HepG2 (cell line): ENCODE data around the gene LMNA. TPM values are rescaled to one million over a fixed set of nuclear protein-coding genes. Genes with fewer than 3 reads are reported as not detected.

Experiments
- JUN ChIP-seq: sonication (generic); formaldehyde crosslinking; IDR thresholded peaks from 2 replicates; pipeline ENCODE4 v1.4.0; 2020; ENCODE audit warnings: mild to moderate bottlenecking, missing genetic modification reagents
- PATZ1 ChIP-seq: sonication (generic); formaldehyde crosslinking; IDR thresholded peaks from 2 replicates; pipeline ENCODE4 v1.4.0; 2020; ENCODE audit warnings: missing genetic modification reagents
- SAFB2 ChIP-seq: sonication (generic); formaldehyde crosslinking; IDR thresholded peaks from 2 replicates; pipeline ENCODE4 v1.5.1; 2020; ENCODE audit warnings: missing genetic modification reagents, low read depth, mild to moderate bottlenecking, borderline replicate concordance
- SMAD1 ChIP-seq: sonication (generic); formaldehyde crosslinking; IDR thresholded peaks from 2 replicates; pipeline ENCODE4 v1.4.0; 2020; ENCODE audit warnings: missing genetic modification reagents, low read depth, mild to moderate bottlenecking, borderline replicate concordance
- SMC3 ChIP-seq: IDR thresholded peaks from 2 replicates; pipeline ENCODE4 v1.6.1; 2011; ENCODE audit warnings: low read length, improper control_type of control experiment
- SNRNP70 ChIP-seq: fragments of 200-400 bp; formaldehyde crosslinking; IDR thresholded peaks from 2 replicates; pipeline ENCODE4 v1.6.1; 2017; ENCODE audit warnings: mild to moderate bottlenecking, low read depth, low read length, moderate library complexity
- TARDBP ChIP-seq: sonication (generic); formaldehyde crosslinking; IDR thresholded peaks from 2 replicates; pipeline ENCODE4 v1.8.0; 2022; ENCODE audit warnings: mild to moderate bottlenecking, missing genetic modification reagents
- YEATS4 ChIP-seq: sonication (generic); formaldehyde crosslinking; IDR thresholded peaks from 2 replicates; pipeline ENCODE4 v1.4.0; 2020; ENCODE audit warnings: missing genetic modification reagents, borderline replicate concordance
- ZFP36 ChIP-seq: fragments of 150-350 bp; IDR thresholded peaks from 2 replicates; pipeline ENCODE4 v1.6.1; 2018; ENCODE audit warnings: borderline replicate concordance, low read length, low read depth; ENCODE audit not compliant: partially characterized antibody
- polyA plus RNA-seq, 8 experiments: library from polyadenylated mRNA; depleted of rRNA in 3 of 8; stranded (reverse) in 7 of 8; unstranded in 1 of 8; fragments of >200 nt; fragmentation: Illumina TruSeq in 4 of 8; extraction: Trizol in 4 of 8; gene quantifications; 2 replicates each; pipeline versions ENCODE4 v1.2.1 to v1.2.3, GENCODE V29; 2011 to 2016; ENCODE audit warnings: low read depth in 4 of 8, missing spikeins in 1 of 8, mixed read lengths in 1 of 8; ENCODE audit not compliant: insufficient read depth in 1 of 8
- total RNA-seq, 5 experiments: library from RNA; depleted of rRNA; stranded (reverse); fragments of >200 nt; fragmentation: Illumina TruSeq; extraction: Trizol; gene quantifications; 2 replicates each; pipeline ENCODE4 v1.2.3, GENCODE V29; 2016; ENCODE audit warnings: low read depth in 1 of 5
- TF ChIP-seq, protein P1 (sequence below): sonication (generic); formaldehyde crosslinking; IDR thresholded peaks from 2 replicates; pipeline ENCODE4 v1.5.1; 2020; ENCODE audit warnings: mild to moderate bottlenecking, missing genetic modification reagents, borderline replicate concordance
- TF ChIP-seq, protein P2 (sequence below): sonication (generic); formaldehyde crosslinking; conservative IDR thresholded peaks from 2 replicates; pipeline ENCODE4 v1.8.0; 2022; ENCODE audit warnings: low read depth, missing genetic modification reagents
- TF ChIP-seq, protein P3 (sequence below): sonication (generic); formaldehyde crosslinking; IDR thresholded peaks from 2 replicates; pipeline ENCODE4 v1.4.0; 2020; ENCODE audit warnings: missing genetic modification reagents
- TF ChIP-seq, protein P4 (sequence below): sonication (generic); formaldehyde crosslinking; IDR thresholded peaks from 2 replicates; pipeline ENCODE4 v1.8.0; 2022; ENCODE audit warnings: mild to moderate bottlenecking, missing genetic modification reagents, moderate library complexity
- TF ChIP-seq, protein P5 (sequence below): sonication (generic); formaldehyde crosslinking; IDR thresholded peaks from 2 replicates; pipeline ENCODE4 v1.4.0; 2020; ENCODE audit warnings: mild to moderate bottlenecking, missing genetic modification reagents

LMNA gene
- total and polyA plus RNA-seq, 2 of the 13 experiments (the other 11 are each of a cell fraction or from before 2014, with no cell fraction given) = 107 to 225 TPM

DNA sequence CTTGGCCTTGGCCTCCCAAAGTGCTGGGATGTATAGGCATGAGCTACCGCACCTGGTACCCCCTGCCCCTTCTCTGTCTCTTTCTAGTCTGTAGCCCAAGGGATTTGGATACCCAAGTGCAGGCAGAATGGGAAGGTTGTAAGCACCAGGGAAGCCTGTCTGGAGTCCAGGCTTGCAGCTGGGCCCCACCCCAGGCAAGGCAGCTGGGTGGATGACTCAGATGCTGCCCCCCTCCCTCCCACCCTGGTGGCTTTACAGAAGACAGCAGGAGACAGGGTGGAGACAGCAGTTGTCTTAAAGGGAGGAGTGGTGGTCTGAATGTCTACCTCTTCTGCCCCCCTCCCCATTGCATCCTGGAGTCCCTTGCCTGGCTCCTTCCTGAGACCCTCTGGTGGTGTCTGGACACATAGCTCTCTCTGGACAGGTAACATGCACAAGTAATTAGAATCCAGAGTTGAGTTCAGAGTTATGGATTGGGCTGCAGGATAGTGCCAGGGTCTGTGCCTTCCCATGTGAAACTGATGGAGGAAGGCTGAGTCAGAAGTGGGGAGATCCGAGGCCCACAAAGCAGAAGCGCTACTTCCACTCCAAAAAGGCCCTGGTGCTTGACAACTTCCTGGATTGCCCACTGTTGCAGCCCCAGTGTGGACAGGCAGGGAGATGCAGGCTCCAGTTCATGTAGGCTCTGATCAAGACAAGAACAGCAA is 5.1 kb downstream of the LMNA start (continued):
- TF ChIP-seq, protein P1, sequence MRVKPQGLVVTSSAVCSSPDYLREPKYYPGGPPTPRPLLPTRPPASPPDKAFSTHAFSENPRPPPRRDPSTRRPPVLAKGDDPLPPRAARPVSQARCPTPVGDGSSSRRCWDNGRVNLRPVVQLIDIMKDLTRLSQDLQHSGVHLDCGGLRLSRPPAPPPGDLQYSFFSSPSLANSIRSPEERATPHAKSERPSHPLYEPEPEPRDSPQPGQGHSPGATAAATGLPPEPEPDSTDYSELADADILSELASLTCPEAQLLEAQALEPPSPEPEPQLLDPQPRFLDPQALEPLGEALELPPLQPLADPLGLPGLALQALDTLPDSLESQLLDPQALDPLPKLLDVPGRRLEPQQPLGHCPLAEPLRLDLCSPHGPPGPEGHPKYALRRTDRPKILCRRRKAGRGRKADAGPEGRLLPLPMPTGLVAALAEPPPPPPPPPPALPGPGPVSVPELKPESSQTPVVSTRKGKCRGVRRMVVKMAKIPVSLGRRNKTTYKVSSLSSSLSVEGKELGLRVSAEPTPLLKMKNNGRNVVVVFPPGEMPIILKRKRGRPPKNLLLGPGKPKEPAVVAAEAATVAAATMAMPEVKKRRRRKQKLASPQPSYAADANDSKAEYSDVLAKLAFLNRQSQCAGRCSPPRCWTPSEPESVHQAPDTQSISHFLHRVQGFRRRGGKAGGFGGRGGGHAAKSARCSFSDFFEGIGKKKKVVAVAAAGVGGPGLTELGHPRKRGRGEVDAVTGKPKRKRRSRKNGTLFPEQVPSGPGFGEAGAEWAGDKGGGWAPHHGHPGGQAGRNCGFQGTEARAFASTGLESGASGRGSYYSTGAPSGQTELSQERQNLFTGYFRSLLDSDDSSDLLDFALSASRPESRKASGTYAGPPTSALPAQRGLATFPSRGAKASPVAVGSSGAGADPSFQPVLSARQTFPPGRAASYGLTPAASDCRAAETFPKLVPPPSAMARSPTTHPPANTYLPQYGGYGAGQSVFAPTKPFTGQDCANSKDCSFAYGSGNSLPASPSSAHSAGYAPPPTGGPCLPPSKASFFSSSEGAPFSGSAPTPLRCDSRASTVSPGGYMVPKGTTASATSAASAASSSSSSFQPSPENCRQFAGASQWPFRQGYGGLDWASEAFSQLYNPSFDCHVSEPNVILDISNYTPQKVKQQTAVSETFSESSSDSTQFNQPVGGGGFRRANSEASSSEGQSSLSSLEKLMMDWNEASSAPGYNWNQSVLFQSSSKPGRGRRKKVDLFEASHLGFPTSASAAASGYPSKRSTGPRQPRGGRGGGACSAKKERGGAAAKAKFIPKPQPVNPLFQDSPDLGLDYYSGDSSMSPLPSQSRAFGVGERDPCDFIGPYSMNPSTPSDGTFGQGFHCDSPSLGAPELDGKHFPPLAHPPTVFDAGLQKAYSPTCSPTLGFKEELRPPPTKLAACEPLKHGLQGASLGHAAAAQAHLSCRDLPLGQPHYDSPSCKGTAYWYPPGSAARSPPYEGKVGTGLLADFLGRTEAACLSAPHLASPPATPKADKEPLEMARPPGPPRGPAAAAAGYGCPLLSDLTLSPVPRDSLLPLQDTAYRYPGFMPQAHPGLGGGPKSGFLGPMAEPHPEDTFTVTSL (CRISPR knock-in tag) = no peak
- TF ChIP-seq TARDBP (no peak), JUN (CRISPR knock-in tag) (peak; percentile 54), SAFB2 (CRISPR knock-in tag) (no peak), SNRNP70 (no peak), SMC3 (peak; percentile 1; the same call in 1 of the 2 replicates), SMAD1 (CRISPR knock-in tag) (no peak), PATZ1 (CRISPR knock-in tag) (peak; percentile 74), YEATS4 (CRISPR knock-in tag) (no peak), ZFP36 (no peak)
- TF ChIP-seq, protein P2, sequence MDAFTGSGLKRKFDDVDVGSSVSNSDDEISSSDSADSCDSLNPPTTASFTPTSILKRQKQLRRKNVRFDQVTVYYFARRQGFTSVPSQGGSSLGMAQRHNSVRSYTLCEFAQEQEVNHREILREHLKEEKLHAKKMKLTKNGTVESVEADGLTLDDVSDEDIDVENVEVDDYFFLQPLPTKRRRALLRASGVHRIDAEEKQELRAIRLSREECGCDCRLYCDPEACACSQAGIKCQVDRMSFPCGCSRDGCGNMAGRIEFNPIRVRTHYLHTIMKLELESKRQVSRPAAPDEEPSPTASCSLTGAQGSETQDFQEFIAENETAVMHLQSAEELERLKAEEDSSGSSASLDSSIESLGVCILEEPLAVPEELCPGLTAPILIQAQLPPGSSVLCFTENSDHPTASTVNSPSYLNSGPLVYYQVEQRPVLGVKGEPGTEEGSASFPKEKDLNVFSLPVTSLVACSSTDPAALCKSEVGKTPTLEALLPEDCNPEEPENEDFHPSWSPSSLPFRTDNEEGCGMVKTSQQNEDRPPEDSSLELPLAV (CRISPR knock-in tag) = no peak
- TF ChIP-seq, protein P3, sequence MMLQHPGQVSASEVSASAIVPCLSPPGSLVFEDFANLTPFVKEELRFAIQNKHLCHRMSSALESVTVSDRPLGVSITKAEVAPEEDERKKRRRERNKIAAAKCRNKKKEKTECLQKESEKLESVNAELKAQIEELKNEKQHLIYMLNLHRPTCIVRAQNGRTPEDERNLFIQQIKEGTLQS (CRISPR knock-in tag) = peak; percentile 27; the same call in 1 of the 2 replicates
- TF ChIP-seq, protein P4, sequence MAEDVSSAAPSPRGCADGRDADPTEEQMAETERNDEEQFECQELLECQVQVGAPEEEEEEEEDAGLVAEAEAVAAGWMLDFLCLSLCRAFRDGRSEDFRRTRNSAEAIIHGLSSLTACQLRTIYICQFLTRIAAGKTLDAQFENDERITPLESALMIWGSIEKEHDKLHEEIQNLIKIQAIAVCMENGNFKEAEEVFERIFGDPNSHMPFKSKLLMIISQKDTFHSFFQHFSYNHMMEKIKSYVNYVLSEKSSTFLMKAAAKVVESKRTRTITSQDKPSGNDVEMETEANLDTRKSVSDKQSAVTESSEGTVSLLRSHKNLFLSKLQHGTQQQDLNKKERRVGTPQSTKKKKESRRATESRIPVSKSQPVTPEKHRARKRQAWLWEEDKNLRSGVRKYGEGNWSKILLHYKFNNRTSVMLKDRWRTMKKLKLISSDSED (CRISPR knock-in tag) = no peak
- TF ChIP-seq, protein P5, sequence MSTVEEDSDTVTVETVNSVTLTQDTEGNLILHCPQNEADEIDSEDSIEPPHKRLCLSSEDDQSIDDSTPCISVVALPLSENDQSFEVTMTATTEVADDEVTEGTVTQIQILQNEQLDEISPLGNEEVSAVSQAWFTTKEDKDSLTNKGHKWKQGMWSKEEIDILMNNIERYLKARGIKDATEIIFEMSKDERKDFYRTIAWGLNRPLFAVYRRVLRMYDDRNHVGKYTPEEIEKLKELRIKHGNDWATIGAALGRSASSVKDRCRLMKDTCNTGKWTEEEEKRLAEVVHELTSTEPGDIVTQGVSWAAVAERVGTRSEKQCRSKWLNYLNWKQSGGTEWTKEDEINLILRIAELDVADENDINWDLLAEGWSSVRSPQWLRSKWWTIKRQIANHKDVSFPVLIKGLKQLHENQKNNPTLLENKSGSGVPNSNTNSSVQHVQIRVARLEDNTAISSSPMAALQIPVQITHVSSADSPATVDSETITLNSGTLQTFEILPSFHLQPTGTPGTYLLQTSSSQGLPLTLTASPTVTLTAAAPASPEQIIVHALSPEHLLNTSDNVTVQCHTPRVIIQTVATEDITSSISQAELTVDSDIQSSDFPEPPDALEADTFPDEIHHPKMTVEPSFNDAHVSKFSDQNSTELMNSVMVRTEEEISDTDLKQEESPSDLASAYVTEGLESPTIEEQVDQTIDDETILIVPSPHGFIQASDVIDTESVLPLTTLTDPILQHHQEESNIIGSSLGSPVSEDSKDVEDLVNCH (CRISPR knock-in tag) = no peak
